Subcutaneous adipose tissue (tissue), 4 donors: ENCODE data around the gene CREB3L2. TPM values are rescaled to one million over a fixed set of nuclear protein-coding genes. Genes with fewer than 3 reads are reported as not detected.

Source experiments
- CTCF ChIP-seq: fragments of 450-650 bp; IDR thresholded peaks from one replicate; pipeline ENCODE4 v1.5.1; 2016; ENCODE audit warnings: low read depth, mild to moderate bottlenecking, control low read depth, antibody characterized with exemption, moderate library complexity
- total RNA-seq, 4 donors: library from RNA; depleted of rRNA; stranded (reverse); fragments of >200 nt; gene quantifications; one replicate each; pipeline ENCODE4 v1.1.0, GENCODE V29; 2016

Gene CREB3L2
- total RNA-seq, 4 donors from 2014 or later = 26.9 to 78.4 (median 30.8) TPM

DNA sequence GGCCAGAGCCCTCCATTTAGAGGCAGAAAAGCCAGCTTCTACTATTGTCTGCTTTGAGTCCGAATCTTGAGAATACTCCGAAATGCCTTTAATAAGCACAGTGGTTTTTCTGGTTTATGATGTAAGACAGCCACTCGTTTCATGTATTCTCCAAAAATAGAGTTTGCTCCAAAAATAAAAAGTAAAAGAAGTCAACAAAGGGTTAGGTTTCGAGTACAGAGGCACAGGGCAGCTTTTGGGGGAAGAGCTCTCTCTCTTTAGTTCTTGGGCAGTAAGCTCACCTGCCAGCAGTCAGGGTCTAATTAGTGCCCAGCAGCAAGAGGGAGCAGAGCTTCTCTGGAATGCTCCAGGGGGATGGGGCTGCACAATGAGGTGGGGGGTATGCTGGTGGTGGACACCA lies 20.2 kb downstream of the CREB3L2 start:
- no peak for TF ChIP-seq CTCF

DNA sequence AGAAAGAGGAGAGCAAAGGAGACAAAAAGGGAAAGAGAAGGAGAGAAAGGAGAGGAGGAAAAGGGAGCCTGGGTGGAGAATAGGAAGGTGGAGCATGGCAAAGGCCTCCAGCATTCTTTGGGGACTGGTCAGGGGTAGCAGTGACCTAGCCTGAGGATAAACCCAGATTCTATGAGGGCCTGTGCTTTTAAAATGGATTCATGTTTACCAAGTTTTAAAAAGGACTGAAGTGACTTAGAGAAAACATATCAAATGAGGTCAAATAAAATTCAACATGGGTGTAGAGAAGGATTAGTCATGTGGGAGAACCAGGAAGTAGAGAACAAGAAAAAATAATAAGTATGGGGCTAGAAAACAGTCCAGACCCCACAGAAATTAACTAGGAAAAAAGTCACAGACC lies 20.7 kb downstream of the CREB3L2 start:
- no peak for TF ChIP-seq CTCF

- TF ChIP-seq CTCF = no peak
Measured at GRCh38 chr7:137980308-137980707, 21.6 kb downstream of the CREB3L2 start.

- no peak for TF ChIP-seq CTCF
Measured at GRCh38 chr7:137978464-137979237, 23.2 kb downstream of the CREB3L2 start.

DNA sequence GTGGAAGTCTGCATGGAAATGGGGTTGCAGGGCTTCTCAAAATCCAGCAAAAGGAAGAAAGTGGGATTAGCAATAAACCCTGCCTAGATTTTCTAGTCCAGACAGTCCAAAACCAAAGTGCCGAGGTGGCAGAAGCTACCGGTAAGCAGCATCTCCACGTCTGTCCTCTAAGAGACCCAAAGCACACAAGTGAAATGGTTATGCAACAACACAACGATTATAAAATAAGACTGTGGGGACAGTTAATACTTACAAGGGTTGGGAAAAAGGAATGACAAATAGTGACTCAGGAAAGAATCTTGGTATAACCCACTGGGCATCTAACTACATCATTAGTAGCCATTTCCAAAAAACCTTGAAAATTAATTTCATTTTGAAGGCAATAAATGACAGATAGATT lies 24.7 kb downstream of the CREB3L2 start:
- TF ChIP-seq CTCF = no peak

DNA sequence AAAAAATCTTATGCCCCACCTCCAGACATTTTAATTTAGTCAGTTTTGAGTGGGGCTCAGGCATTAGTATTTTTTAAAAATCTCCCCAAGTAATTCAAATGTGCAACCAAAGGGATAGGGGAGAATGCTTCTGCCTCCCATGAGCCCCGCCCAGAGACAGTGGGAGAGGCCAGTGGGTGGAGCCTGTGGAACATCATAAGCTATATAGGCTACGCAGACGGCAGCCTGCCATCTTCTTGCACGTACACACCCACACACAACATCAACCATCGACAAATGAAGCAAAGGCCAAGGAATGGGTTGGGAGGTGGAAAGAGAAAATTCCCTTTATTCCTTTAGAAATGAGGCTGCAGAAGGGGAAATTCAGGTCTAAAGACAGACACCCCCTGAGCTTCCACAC lies 25.2 kb downstream of the CREB3L2 start:
- no peak for TF ChIP-seq CTCF

DNA sequence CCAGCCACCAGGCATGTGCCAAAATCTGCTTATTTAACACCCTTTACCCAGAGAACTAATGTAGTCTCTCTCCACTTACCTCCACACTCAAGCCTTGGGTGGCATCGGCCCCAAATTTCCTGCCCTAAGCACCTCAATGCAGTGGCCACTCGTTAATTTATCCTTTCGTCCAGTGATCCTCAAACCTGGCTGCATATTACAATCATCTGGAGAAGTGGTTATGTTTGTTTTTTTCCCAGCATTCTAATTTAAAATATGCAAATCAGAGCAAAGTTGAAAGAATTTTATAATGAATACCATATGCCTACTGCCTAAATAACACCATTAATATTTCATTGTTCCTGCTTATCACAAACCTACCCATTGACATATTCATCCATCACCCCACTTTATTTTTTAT lies 25.7 kb downstream of the CREB3L2 start:
- TF ChIP-seq CTCF = no peak
